GM19240 (cell line): ENCODE data around the gene FAS.

Source experiments
- DNase-seq: peaks from one replicate; pipeline ENCODE4 v3.0.0; 2011; ENCODE audit warnings: low spot score; ENCODE audit not compliant: insufficient read length

Gene FAS

DNA sequence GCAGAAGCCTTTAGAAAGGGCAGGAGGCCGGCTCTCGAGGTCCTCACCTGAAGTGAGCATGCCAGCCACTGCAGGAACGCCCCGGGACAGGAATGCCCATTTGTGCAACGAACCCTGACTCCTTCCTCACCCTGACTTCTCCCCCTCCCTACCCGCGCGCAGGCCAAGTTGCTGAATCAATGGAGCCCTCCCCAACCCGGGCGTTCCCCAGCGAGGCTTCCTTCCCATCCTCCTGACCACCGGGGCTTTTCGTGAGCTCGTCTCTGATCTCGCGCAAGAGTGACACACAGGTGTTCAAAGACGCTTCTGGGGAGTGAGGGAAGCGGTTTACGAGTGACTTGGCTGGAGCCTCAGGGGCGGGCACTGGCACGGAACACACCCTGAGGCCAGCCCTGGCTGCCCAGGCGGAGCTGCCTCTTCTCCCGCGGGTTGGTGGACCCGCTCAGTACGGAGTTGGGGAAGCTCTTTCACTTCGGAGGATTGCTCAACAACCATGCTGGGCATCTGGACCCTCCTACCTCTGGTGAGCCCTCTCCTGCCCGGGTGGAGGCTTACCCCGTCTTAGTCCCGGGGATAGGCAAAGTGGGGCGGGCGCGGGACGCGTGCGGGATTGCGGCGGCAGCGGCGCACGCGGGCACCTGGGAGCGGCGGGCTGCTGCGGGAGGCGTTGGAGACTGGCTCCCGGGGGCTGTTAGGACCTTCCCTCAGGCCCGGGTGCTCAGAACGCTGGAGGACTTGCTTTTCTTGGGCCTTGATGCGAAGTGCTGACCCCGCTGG lies at the start of gene FAS:
TSS of gene FAS (plus strand) at position 415 of the 777 bp plus-strand sequence. CDS start at position 494, 79 bp downstream.
- no peak for DNase-seq

DNA sequence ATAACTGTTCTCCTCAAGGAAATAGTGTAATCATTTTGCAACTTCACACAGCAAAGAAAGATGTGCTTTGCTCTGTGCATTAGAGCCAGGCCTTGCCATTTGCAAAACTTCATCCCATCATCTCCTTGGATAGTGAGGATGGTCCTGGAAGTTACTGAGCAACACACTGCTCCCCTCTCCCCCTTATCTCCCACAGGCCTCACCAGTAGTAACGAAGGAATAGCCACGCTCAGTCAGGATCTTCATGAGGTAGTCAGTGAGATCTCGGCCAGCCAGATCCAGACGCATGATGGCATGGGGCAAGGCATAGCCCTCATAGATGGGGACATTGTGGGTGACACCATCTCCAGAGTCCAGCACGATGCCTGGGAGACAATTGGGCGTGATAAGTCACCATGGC lies 49.6 kb upstream of the FAS start:
- no peak for DNase-seq

DNA sequence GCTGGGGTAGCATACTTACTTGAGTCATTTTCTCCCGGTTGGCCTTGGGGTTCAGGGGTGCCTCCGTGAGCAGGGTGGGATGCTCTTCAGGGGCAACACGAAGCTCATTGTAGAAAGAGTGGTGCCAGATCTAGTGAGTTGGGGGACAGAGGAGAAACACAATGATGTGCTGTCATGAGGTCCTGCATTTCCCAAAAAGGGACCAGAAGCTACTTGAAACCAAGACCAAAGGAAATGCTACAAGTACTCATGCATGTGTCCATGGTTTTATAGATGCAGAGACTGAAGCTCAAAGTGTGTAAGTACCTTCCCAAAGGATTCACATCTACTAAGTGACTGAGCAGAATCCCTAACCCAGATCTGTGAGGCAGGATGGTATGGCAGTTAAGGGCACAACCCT lies 46.8 kb upstream of the FAS start:
- no peak for DNase-seq

DNA sequence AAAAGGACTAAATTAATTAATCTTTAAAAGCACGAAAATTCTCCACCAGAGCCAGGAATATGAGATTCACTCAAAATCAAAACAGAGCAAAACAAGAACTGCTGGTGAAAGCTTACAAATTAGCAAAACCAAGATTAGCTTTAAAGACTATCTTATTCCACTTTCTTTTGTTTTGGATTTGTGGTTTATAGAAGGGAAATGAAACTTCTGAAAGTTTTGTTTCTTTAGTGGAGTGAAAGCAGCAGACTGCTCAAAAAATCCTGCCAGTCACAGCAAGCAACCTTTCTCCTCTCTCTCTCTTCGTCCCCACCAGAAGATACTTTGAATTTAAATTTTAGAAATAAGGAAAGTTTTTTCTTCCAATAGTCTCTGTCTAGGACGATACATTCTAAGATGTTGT lies 45.8 kb upstream of the FAS start:
- no peak for DNase-seq

DNA sequence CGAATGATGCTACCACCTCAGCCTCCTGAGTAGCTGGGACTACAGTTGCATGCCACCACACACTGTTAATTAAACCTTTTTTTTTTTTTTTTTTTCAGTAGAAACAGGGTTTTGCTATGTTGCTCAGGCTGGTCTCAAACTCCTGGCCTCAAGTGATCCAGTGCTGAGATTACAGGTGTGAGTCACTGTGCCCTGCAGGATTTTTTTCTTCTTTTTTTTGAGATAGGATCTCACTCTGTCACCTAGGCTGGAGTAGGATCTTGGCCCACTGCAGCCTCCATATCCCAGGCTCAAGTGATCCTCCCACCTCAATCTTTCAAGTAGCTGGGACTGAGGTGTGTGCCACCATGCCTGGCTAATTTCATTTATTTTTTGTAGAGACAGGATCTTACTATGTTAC lies 44.4 kb upstream of the FAS start:
- DNase-seq = no peak

DNA sequence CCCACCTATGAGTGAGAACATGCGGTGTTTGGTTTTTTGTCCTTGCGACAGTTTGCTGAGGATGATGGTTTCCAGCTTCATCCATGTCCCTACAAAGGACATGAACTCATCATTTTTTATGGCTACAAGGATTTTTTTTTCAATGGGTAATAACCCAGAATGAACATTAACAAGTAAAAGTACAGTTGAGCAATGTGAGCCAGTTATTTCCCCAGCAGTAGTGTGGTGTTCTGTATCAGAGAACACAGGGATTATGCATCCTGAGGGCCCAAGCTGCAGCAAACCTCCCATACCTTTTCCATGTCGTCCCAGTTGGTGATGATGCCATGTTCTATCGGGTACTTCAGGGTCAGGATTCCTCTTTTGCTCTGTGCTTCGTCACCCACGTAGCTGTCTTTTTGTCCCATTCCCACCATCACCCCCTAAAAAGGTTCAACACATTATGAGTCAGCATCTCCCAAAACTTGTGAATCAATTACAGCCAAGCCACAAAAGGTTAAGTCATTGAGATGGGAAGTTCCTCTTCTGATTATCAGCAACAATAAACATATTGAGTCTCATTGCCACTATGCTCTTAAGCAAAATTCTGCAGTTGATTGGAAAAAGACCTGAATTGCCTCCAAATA lies 43.5 kb upstream of the FAS start:
- no peak for DNase-seq

DNA sequence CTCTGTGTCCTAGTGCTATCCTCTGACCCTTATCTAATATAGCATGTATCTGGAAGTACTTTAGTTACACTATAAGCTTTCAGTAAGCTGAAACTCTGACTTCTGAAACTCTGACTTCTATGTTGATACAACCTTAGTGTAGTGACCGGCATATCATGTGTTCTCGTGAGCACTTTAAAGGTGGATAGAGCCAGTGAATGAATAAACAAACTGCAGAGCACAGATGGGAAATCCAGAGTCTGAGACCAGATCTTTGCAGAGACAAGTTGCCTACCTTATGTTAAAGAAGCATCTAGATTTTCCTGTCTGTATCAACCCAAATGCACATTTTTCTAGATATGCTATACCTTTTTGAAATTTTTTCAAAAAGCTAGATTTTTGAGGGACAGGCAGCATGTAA lies 41.5 kb upstream of the FAS start:
- no peak for DNase-seq

DNA sequence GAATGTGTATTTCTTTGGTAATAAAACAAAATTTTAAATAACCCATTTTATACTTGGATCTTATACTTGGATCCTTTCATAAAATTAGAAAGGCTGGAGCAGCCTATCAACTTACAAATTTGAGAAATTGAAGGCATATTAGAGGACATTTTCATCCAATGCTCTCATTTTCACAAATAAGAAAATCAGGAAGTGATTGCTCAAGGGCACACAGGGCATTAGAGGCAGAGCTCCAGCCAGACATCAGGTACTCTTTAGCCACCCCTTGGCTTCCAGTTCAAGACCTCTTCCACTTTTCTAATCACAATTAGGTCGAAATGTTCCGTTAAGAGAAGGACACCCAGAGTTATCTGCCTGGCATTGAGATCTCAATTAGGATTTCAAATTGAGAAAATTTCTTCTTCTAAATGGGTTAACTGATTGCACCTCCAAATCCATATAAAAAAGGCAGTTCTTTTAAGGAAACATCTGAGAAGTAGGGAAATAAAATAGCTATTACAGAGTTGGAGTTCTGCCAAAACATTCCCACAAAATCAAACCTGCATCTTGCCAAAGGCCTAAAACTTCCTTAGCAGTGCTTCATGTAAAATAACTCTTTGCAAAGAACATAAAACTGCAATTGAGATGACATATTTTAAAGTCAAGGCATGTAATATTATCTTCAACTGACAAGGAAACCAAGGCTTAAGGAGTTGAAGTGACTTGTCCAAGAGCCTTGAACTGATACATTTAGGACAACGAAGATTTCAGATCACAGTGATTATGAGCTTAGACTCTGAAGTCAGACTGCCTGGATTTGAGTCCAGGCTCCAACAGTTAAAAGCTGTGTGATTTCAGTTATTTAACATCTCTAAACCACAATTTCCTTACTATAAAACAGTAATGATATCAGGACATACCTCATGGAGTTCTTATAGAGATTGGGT lies 40.4 kb upstream of the FAS start:
- no peak for DNase-seq

DNA sequence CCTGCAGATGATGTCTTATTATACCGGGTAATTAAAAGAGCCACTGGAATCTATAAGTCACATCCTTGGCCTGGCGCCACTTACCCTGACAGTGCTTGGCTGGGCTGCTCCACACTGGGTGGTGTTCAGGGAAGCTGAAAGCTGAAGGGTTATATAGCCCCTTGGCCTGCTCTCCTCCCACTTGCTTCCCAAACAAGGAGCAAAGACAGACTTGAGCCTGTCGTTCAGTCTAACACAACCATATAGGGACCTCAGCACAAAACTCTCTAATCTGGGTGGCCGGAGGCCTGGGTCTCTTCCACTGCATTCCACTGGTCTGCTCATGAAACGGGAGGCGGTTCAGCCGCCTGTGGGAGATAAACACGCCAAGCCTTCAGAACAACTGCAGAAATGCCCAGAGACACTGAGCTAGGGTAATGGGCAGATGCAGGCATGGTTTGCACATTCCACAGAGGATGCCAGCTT lies 37.9 kb upstream of the FAS start, which contains the start of gene ACTA2:
TSS of gene ACTA2 (minus strand) at position 127 of the 465 bp plus-strand sequence. CDS start 3,843 bp downstream, outside the sequence.
- no peak for DNase-seq

DNA sequence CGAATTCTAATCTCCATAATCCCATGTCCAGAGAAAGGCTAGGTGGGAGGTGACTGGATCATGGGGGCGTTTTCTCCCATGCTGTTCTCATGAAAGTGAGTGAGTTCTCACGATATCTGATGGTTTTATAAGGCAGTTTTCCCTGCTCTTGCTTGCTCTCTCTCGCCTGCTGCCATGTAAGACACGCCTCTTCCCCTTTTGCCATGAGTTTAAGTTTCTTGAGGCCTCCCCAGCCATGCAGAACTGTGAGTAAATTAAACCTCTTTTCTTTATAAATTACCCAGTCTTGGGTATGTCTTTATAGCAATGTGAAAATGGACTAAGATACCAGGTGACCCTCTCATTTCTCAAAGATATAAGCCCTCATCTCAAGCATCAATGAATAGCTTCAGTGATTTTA lies 36.9 kb upstream of the FAS start:
- no peak for DNase-seq

DNA sequence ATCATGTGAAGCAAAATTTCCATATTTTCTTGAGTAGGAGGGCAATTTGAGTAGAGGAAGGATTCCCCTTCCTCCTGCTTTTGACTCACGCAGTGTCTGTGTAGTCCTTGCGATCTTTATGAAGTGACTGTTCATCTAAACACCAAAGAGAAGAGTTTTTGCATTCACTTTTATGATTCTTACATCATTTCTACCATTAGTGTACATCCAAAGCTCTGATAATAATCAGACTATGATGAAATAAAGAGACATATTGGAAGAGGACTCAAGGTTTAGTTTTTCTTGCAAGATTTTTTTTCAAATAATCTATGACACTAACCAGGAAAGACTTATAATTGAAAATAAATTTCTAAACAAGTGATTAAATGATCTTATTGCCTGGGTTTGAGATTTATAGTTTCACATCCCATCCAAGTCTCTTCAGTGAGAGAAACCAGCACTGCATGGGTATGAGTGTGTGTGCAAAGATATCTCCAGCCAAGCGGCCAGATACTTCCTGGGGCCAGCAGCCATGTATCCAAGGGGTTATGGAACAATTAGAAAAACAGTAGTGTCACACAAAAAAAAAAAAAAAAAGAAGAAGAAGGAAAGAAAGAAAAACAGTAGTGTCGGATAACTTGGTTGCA lies 36.0 kb upstream of the FAS start:
- no peak for DNase-seq

DNA sequence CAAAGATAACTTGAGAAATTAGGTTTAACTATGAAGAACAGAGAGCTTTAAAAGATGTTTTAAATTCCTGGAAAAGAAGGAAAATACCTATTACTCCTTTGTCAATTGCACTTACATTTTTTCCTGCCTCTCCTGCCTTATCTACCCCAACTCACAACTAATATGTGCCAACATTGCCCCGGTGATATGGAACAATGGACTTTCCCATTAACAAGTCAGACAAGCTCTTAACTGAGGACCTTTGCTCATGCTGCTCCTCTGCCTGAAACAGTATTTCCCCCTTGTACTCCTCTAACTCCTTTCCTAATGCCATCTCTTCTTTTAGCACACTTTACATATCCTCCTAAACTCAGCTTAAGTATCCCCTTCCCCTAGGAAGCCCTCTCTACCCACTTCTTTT lies 33.2 kb upstream of the FAS start:
- no peak for DNase-seq

DNA sequence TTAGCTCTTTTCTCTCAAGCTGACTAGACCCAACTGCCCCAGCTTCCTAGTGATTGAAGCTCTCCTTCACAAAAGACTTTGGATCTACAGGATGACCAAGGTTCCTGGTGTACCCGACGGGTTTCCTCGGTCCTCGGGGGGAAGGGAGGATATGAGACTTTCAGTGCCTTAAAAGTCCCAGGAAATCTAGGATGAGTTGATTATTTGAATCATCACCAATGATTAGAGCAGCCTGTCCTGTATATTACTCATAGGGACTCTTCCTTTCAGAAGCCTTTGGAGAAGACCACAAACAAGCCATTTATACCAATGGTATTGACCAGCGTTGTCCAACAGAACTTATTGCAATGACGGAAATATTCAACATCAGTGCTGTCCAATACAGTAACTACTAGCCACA lies 31.9 kb upstream of the FAS start:
- no peak for DNase-seq

DNA sequence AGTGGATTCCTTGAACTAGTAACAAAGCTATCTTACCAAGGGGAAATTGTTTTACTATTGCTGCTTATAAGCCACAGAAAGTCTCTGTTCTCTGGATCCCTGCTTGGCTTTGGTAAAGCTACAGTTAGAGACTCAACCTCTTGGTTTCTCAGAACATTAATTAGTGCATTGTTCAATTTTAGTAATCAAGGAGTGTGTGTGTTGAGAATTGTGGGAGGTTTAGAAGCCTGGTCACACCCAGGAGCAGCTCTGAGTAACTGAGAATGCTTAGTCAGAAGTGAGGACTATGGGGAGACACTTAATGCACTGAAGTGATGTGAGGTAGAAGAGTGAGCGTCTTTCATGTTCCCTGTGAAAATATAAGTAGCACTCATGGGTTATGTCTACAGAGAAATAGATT lies 29.8 kb upstream of the FAS start:
- DNase-seq = no peak

DNA sequence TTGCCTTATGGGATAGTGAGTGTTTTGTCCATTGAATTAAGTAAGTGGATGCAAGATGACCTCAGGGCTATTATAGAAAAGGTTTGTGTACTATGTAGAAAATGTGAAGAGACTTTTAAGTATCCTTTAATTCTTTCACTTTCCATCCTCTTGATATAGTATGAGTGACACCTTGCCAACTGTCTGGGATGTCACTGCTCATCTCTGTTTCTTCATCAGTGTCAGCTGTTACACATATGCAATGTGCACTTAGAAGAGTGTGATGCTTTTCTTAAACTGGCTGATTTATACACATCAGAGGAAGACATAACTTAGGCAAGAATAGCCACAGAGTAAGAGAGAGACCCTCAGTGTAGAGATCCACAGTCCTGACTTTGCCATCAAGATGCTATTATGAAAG lies 29.3 kb upstream of the FAS start:
- DNase-seq = no peak

DNA sequence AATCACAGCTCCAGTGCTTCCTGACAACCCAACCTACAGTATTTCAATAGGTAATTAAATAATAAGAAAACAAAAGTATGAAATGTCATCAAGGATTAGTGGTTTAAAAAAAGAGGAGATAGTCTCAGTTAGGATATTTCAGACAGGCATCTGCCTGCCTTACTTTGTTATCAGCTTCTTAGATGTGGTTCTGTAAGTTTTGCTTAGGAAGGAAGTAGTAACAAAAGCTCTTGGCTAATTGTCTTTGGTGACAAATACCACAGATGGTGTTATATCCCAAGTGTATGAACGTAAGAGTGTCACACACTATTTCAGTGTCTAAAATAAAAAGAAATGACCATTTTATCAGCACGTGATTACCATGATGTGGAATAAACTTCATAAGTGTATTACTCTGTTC lies 28.3 kb upstream of the FAS start:
- no peak for DNase-seq

DNA sequence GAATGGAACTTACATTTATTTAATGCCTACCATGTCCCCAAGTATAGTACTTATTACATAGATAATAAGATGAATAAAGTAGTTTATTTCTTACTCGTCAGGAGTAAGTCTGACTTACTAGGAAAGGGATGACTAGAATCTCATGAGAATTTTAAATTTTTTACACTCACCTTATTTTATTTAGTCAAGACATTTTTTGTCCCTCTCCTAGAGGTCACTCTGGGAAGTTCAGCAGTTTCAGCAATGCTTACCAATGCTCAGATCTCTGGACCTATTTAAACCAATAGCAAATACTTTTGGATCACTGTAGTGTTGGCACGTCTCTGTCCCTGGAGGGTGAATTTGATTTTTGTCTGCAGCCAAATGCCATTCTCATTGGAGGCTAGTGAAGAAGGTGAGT lies 27.3 kb upstream of the FAS start:
- no peak for DNase-seq

DNA sequence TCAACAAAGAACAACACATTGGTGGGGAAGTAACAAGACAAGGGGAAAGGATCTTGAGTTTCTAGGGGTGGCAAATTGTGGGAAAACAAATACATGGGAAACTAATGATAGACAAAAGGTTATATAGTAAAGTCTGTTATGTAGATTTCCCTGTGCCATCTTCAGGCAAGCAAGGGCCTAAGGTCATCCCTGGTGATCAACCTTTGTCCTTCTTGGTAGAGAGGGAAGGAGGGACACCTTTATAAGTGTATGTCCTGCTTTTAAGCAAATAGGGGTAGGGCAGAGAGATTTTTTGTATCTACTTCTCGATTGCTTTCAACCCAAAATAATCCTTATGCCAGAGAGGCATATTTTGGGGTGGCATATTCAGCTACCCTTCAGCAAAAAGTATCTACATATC lies 26.2 kb upstream of the FAS start:
- no peak for DNase-seq

DNA sequence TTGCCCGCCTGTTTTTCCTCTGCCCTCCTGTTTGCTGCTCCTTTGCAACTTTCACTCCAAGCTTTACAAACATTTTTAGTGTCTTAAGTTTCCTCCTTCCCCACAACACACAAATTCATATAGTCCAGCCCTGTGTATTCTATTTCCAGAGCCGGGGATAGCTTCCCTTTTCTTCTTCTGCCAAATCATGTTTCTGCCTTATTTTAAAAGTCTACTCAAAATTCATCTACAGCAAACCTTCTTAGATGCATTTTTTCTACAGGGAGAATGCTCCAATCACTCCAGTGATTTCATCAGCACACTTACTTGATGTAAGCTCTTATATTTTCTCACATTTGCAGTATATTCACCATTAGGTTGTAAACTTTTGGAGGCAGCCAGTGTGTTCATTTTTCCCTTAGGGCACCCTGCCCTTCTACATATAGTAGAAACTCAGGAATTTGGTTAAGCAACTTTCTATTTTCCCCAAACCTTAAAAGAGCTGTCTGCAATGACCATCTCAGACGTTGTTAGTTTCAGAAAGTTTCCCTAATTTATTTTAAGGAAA lies 25.7 kb upstream of the FAS start:
- DNase-seq = no peak

DNA sequence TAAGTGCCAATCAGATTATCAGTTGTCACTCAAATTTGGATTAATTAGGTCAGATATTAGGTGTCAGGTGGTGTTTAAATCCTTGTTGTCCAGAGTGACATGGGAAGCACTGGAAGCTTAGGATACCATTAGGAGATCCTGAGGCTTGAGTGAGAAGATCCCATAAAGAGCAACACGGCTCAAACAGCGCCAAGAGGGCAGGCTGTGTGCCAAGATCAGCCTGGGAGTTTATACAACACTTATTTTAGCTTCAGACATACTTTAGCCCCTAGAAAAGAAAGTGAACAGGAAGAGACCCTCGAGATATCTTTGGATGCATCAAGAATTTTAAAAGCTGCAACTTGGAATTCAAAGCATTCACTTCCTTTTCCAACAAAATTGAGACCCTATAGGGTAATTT lies 23.8 kb upstream of the FAS start:
- no peak for DNase-seq

DNA sequence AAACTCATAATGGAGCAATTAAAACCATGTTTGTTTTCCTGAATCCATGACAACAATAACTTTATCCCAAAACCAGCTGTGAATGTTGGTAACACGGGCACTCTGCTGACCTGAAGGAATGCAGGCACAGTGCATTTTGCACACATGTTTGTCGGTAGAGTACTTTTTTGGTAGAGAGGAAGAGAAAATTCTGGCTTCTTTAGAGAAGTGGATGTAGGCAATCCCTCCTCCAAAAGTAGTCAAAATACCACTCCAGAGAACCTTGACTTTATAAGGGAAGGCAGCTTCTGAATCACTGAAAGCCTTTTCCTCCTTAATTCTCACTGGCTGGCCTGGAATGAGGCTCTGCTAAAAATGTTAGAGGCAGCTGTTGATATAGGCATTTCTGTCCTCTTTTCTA lies 22.2 kb upstream of the FAS start:
- DNase-seq = no peak
